AG09309 (cell line): ENCODE measurements around the gene ANO6.

ENCODE experiments used
- DNase-seq: peaks from one replicate; pipeline ENCODE4 v3.0.0-alpha.2; 2010; ENCODE audit warnings: low read depth
- H3K4me3 ChIP-seq: 2 replicates; pipeline ENCODE4 v1.5.1; 2011; ENCODE audit warnings: mild to moderate bottlenecking, low read depth, low read length, moderate library complexity; ENCODE audit not compliant: control insufficient read depth
- CTCF ChIP-seq: IDR thresholded peaks from 2 replicates; pipeline ENCODE4 v1.5.1; 2011; ENCODE audit warnings: mild to moderate bottlenecking, low read depth, low read length, inconsistent platforms; ENCODE audit not compliant: insufficient read depth, control insufficient read depth; ENCODE audit errors: missing control alignments

Gene ANO6

DNA sequence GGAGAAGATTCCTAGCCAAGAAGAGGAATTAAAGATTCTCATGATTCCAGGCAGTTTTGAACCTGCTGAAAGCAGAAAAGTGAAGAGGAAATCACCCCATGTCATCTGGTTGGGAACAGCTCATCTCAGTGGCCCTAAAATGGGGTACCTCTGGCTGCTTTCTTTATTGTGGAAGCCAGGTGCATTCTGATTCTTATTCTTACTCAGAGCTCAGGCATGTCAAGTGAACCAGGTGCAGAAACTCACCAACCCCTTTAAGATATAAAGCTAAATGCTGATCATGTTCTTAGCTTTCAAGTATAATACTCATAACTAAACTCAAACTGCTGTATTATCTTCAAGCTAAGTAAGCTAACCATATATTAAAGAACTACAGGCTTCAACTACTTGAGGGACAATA lies 259.7 kb downstream of the ANO6 start:
- H3K4me3 ChIP-seq = no peak overlapping the region
- TF ChIP-seq CTCF = no peak
- DNase-seq = no peak

DNA sequence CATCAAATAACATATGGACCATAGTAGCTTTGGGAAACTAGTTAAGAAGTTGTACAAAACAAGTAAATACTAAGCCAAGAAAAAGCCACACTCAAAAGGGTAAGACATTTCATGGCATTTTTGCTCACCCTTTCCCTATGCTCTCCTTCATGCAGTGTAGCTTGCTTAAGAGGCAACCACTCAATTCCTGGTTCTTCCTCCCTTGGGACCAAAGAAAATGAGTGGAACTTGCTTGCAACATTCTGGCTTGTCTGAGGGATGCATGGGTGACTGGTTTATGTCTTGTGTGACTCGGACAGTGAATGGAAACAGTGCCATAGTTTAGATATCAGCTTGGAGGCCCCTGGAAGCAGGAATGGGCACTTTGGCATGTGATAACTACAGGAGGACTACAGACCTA lies 261.6 kb downstream of the ANO6 start:
- no peak overlapping the region for H3K4me3 ChIP-seq
- TF ChIP-seq CTCF = no peak
- no peak for DNase-seq

DNA sequence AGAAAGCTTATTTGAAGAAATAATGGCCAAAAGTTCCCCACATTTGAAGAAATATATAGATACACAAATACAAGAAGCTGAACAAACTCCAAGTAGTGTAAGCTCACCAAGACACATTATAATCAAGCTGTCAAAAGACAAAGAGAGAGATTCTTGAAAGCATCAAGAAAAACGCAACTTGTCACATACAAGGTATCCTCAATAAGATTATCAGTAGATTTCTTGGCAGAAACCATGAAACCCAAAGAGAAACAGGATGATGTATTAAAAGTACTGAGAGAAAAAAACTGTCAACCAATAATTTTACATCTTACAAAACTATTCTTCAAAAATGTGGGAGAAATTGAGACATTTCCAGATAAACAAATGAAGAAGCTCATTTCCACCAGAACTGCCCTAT lies 263.0 kb downstream of the ANO6 start:
- TF ChIP-seq CTCF = no peak
- H3K4me3 ChIP-seq = no peak overlapping the region
- no peak for DNase-seq

DNA sequence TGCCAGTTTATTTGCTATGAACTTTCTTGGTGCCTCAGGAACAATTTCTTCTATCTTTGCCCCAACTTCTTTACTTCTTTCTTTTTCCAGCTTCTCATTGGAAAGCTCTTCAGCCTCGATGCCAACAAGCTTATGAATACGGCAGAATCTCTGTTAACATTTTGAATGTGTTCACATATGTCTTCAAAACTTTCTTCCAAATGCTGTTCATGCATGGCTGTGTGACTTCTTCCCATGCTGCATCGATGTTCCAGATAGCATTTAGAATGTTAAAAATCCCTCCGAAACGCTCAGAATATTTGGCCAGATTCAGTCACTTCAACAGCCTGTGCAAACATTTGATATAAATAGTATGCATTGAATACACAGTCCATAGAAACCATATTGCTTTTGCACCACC lies 265.9 kb downstream of the ANO6 start:
- TF ChIP-seq CTCF = no peak
- DNase-seq = no peak
- no peak overlapping the region for H3K4me3 ChIP-seq

GRCh38 chr12:45483571-45483970 lies 267.7 kb downstream of the ANO6 start:
- TF ChIP-seq CTCF = no peak
- no peak overlapping the region for H3K4me3 ChIP-seq
- no peak for DNase-seq
